Effector memory CD4-positive, alpha-beta T cell (primary cell): ENCODE results near the gene YIPF4.
"Not testable (repeated sequence)": the region's sequence is repeated elsewhere in the genome, so short reads cannot be mapped to it uniquely, and the experiment has no call there.

Experiments used
- DNase-seq, 3 donors: peaks; one replicate each; pipeline ENCODE4 v3.0.0-alpha.2; 2020
- H3K27ac ChIP-seq: 2 replicates; pipeline ENCODE4 v1.7.0; 2013; ENCODE audit warnings: mild to moderate bottlenecking, low read length, moderate library complexity; ENCODE audit not compliant: insufficient read depth, poor library complexity, severe bottlenecking
- H3K27me3 ChIP-seq: replicated peaks from 2 replicates; pipeline ENCODE4 v1.7.0; 2013; ENCODE audit warnings: mild to moderate bottlenecking, low read length; ENCODE audit not compliant: insufficient read depth, control insufficient read depth, poor library complexity, severe bottlenecking
- H3K36me3 ChIP-seq: 2 replicates; pipeline ENCODE4 v1.7.0; 2013; ENCODE audit warnings: mild to moderate bottlenecking, low read length, moderate library complexity; ENCODE audit not compliant: control insufficient read depth, insufficient read depth
- H3K4me1 ChIP-seq: 2 replicates; pipeline ENCODE4 v1.7.0; 2013; ENCODE audit warnings: low read length, mild to moderate bottlenecking; ENCODE audit not compliant: control insufficient read depth, insufficient read depth, poor library complexity, severe bottlenecking
- H3K4me3 ChIP-seq: 2 replicates; pipeline ENCODE4 v1.7.0; 2013; ENCODE audit warnings: low read length, low read depth, mild to moderate bottlenecking; ENCODE audit not compliant: insufficient read depth, poor library complexity, severe bottlenecking
- H3K9me3 ChIP-seq: 2 replicates; pipeline ENCODE4 v1.7.0; 2013; ENCODE audit warnings: mild to moderate bottlenecking, low read length, moderate library complexity; ENCODE audit not compliant: control insufficient read depth

Gene YIPF4

GRCh38 chr2:32360416-32360815 lies 82.7 kb downstream of the YIPF4 start:
- Histone ChIP-seq H3K27me3 (no peaks in the 10 kb centered on the region), H3K4me3 (no peak overlapping the region), H3K27ac (no peak overlapping the region), H3K9me3 (no peaks in the 10 kb centered on the region), H3K36me3 (peaks cover 3% of the 10 kb centered on the region), H3K4me1 (peaks cover 17% of the 10 kb centered on the region)
- no peak for DNase-seq

- not testable (repeated sequence) for H3K4me3 ChIP-seq, H3K9me3 ChIP-seq, H3K27ac ChIP-seq, H3K27me3 ChIP-seq, DNase-seq, H3K36me3 ChIP-seq
- peaks cover 13% of the 10 kb centered on the region for H3K4me1 ChIP-seq
Measured at GRCh38 chr2:32362997-32363396, 85.3 kb downstream of the YIPF4 start.

GRCh38 chr2:32363597-32363996 lies 85.9 kb downstream of the YIPF4 start:
- DNase-seq, result no peak
- H3K27ac ChIP-seq, result no peak overlapping the region
- no peak overlapping the region for H3K4me3 ChIP-seq
- H3K27me3 ChIP-seq, result no peaks in the 10 kb centered on the region
- H3K9me3 ChIP-seq, result no peaks in the 10 kb centered on the region
- peaks cover 3% of the 10 kb centered on the region for H3K36me3 ChIP-seq
- peaks cover 10% of the 10 kb centered on the region for H3K4me1 ChIP-seq

- H3K4me1 ChIP-seq, H3K4me3 ChIP-seq, H3K9me3 ChIP-seq, H3K27me3 ChIP-seq, H3K27ac ChIP-seq, H3K36me3 ChIP-seq, DNase-seq: not testable (repeated sequence)
Measured at GRCh38 chr2:32364290-32364689, 86.6 kb downstream of the YIPF4 start.

- not testable (repeated sequence) for H3K4me1 ChIP-seq, H3K27me3 ChIP-seq, DNase-seq, H3K4me3 ChIP-seq, H3K9me3 ChIP-seq, H3K36me3 ChIP-seq, H3K27ac ChIP-seq
Measured at GRCh38 chr2:32365679-32366078, 88.0 kb downstream of the YIPF4 start.
